ENCODE results near the gene BCL3.

GRCh38 chr19:44767295-44768180, 19.0 kb downstream of the BCL3 start:
- TF ChIP-seq CTCF (IDR thresholded peaks at IDR 0.05) (no peak), POLR2A (IDR thresholded peaks at IDR 0.05) (no peak)
